GM18861 (cell line): ENCODE data around the gene LHFPL2.
"Not testable (repeated sequence)": the region's sequence is repeated elsewhere in the genome, so short reads cannot be mapped to it uniquely, and the experiment has no call there.

Source experiments
- ATAC-seq: cut with Tn5 transposase; IDR thresholded peaks from one replicate; pipeline ENCODE4 v1.9.1; 2021; ENCODE audit not compliant: unreplicated experiment

Gene LHFPL2

GRCh38 chr5:78648359-78649210, at the start of gene LHFPL2:
LHFPL2 (minus strand) TSS chr5:78648772; CDS start chr5:78510213, 138,559 bp downstream.
- ATAC-seq: no peak

- no peak for ATAC-seq
Observed at GRCh38 chr5:78696637-78697036, 48.1 kb upstream of the LHFPL2 start.

GRCh38 chr5:78696052-78696451, 47.5 kb upstream of the LHFPL2 start:
- ATAC-seq: not testable (repeated sequence)

GRCh38 chr5:78693339-78693738, 44.8 kb upstream of the LHFPL2 start:
- no peak for ATAC-seq

DNA sequence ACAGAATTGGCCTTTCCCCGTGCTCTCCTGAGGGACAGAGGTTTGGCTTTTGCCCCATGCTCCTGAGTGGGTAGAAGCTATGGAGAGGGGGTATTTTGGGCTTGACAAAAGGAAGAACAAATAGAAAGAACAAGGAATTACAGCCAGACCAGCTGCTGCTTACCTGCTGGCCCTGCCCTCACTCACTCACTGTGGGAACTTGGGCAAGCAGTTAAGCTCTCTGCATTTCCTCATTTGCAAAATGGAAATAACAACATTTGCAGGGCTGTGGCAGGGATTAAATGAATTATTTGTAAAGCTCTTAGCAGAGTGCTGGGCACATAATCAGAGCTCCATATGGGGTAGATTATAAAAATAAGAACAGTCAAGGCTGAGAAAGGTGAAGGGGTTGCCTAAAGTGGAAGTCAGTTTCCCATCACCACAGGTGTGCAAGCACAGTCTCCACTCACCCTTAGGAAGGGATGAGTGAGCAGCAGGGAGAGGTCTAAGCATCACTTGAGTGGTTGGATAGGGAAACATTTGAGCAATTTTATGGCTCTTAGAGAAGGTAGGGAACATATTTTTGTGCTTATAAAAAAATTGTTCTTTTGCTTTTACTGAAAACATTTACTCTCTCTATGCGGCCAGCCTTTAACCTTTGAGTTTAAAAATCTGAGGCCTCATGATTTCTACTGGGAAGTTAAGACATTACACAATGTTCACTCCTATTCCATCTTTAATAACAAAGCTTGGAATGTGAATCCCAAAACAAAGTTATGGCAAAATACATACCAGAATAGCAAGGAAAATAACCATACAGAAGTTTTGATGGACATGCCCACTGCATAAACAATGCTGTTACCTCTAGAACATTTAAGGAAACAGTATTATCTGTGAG, 42.8 kb upstream of the LHFPL2 start:
- ATAC-seq: no peak

DNA sequence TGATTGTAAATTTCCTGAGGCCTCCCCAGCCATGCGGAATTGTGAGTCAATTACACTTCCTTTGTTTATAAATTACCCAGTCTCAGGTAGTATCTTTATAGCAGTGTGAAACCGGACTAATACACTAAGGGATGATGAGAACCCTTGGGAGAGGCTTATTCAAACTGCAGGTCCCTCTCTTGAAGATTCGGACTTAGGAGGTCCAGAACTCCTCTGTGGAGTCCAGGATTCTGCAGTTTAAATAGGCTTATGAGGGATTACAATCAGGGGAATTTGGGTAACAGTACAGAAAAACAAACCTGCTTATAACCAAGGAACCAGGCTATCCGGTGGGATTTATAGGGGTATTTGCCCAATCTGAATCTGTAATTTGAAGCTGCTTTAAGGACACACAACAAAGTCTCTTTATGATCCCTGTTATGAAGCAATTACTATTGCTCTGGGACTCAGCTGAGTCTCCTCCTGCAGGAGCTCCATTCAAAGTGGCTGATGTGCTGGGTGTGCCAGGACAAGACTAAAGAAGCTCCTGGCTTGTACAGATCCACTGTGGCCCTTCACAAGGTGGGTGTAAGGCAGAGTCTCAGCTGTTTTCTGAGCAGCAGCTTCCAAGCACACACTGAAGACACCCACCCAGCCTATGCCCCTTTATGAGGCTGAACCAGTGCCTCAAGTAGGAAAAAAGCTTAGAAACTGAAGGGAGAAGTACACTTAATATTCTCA, 41.8 kb upstream of the LHFPL2 start:
- ATAC-seq: no peak

- ATAC-seq: no peak
Observed at GRCh38 chr5:78689540-78690252, 41.1 kb upstream of the LHFPL2 start.

DNA sequence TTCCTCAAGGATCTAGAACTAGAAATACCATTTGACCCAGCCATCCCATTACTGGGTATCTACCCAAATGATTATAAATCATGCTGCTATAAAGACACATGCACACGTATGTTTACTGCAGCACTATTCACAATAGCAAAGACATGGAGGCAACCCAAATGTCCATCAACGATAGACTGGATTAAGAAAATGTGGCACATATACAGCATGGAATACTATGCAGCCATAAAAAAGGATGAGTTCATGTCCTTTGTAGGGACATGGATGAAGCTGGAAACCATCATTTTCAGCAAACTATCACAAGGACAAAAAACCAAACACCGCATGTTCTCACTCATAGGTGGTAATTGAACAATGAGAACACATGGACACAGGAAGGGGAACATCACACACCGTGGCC, 38.9 kb upstream of the LHFPL2 start:
- ATAC-seq: not testable (repeated sequence)

DNA sequence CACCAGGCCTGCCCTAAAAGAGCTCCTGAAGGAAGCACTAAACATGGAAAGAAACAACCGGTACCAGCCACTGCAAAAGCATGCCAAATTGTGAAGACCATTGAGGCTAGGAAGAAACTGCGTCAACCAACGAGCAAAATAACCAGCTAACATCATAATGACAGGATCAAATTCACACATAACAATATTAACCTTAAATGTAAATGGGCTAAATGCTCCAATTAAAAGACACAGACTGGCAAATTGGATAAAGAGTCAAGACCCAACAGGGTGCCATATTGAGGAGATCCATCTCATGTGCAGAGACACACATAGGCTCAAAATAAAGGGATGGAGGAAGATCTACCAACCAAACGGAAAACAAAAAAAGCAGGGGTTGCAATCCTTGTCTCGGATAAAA, 35.3 kb upstream of the LHFPL2 start:
- ATAC-seq: not testable (repeated sequence)

- no peak for ATAC-seq
Observed at GRCh38 chr5:78679905-78680304, 31.3 kb upstream of the LHFPL2 start.

DNA sequence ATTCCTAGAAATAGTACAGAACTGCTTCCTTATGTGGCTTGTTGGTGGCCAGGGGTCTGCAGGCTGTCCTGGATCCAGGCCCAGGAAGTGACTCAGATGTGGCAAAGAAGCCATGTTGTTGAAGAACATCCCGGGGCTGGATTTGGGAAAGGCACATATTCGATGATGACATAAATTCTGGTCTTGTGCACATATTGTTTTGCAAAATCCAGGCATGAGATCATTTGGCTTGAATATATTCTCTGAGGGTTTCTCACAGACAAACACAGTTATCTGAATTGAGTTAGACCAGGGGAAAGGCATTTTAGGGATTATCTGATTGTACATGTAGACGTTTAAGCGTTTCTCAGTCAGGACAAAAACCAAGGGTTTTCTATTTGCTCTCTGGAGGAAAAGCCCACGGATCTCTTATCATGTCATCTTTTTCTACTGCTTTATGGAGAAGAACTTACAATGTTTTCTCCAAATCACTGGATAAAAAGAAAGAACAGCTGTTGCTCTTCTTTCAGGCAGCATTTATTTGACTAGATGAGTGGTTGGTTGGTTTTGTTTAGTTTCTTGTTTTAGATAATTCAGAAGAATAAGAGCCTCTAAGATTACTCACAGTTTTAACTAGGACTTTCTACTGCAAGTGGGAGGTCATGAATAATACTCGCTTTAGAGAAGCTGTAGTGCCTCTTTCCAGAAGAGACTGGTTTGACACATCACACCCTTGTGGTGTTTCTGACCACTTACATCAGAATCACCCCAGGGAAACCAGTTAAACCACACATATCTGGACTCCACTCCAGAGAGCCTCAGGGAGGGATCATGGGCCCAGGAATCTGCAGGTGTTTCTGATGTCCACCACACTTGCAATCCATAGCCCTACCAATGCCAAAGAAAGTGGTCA, 29.5 kb upstream of the LHFPL2 start:
- no peak for ATAC-seq

DNA sequence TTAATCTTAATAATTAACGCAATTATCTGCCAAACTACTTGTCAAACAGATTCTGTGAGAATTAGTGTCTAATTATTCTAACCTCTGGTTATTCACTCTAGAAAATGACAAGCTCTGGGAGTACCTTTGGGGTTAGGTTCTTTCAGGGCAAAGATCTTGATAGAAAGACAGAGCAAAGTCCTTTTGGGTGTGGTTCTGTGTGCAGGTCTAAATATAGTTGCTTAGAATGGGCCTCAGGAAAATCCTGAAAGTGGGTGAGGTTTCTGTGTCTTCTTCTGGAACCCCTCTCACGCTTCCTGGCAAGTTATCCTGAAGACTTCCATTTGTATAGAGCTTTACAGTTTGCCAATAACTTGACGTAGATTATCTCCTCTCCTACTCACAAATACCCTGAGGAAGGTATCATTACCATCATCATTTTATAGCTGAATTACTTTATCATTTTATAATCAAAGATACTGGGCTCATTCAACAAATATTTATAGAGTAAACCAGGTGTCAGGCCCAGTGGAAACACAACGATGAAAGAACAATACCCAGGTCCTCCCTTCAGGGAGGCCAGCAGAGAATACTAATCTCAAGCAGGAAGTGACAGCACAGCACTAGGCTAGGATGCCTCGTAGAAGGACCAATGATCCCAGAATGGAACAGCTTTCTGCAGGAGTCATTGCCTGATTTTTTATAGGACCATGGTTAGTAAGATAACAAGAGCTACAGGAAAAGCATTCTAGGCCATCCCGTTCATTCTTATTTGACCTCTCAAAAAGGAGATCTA, 27.6 kb upstream of the LHFPL2 start:
- no peak for ATAC-seq

DNA sequence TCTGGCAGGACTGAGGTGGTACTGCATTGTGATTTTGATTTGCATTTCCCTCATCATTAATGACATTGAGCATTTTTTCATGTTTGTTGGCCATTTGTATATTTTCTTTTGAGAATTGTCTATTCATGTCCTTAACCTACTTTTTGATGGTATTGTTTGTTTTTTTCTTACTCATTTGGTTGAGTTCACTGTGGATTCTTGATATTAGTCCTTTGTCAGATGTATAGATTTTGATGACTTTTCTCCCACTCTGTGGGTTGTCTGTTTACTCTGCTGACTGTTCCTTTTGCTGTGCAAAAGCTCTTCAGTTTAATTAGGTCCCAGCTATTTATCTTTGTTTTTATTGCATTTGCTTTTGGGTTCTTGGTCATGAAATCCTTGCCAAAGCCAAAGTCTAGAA, 25.3 kb upstream of the LHFPL2 start:
- ATAC-seq: not testable (repeated sequence)

DNA sequence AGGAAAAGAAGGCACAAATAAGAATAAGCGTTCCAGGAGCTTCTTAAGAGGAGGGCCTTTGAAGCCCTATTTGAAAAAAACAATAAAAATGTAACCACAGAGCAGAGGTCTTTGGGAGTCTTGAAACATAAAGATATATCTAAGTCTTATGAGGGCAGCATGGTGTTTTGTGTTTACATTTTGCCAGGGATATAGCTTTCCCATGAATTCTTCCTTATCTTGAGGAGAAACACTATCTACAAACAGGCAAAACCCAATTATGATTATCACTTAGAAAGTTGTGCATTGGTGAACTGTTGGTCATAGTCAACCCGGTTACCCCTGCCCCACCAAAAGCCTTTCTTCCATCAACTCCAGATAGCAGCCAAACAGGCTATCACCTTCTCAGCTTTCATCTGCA, 23.6 kb upstream of the LHFPL2 start:
- no peak for ATAC-seq

DNA sequence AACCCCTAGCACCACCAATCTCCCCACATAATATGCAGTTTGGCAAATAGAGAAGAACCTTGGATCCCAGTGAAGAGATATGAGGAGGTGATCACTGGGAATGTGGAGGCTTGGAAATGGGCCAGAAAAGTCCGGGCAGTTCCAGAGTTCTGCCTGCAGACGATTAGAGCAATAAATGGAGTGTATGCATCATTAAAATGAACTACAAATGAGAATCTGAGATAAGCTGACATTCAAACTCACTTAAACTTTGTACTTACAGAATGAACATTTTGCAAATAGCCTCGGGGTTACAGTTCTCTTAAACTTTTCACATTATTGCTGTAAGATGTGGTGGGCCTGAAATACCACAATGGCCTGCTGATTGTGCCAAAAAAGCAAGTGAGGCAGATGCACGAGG, 23.0 kb upstream of the LHFPL2 start:
- no peak for ATAC-seq

DNA sequence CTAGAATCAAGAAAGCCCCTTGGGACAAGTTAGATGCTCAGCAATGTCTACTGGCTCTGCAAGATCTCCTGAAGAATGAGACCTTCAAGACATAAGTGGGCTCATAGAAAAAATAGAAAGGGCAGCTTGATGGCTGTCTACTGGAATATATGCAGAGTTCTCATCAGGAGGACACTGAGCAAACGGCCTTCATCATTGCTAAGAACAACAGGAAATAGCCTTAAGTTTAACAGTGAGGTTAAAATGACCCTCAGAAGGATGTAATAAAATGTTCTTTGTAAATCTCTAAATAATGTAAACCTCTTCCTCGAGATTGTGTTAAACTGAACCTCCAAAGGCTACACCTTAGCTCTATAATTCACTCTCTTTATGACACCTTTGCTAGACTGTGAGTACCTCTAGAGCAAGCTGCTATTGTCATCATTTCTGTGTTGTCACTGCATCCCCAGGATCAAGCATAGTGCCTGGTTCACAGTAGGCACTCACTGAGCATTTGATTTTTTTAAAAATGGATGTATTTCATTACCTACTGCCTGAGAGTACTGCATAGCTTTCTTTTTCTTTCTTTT, 22.2 kb upstream of the LHFPL2 start:
- no peak for ATAC-seq

GRCh38 chr5:78669331-78669730, 20.8 kb upstream of the LHFPL2 start:
- ATAC-seq: no peak

- ATAC-seq: no peak
Observed at GRCh38 chr5:78667461-78668103, 19.0 kb upstream of the LHFPL2 start.
